SH-SY5Y (cell line): ENCODE results near the gene SKA3.

Source experiments
- GATA2 ChIP-seq: IDR thresholded peaks from 2 replicates; pipeline ENCODE4 v1.6.1; 2011; ENCODE audit warnings: mild to moderate bottlenecking, low read depth, low read length
- GATA3 ChIP-seq: IDR thresholded peaks from 2 replicates; pipeline ENCODE4 v1.6.1; 2011; ENCODE audit warnings: low read depth, mild to moderate bottlenecking, low read length, moderate library complexity

- no peak for TF ChIP-seq GATA2
- TF ChIP-seq GATA3: no peak
Measured at GRCh38 chr13:21171420-21171819, 4.9 kb downstream of the SKA3 start.
